ENCODE results near the gene DLG2.

The DLG2 gene

GRCh38 chr11:83681906-83682610, 1945.1 kb downstream of the DLG2 start:
- no peak for DNase-seq

- DNase-seq = peak; percentile 60
These were observed 1945.9 kb downstream of the DLG2 start for GRCh38 chr11:83681031-83681781.

- peak; percentile 35 for DNase-seq
These were observed 1946.8 kb downstream of the DLG2 start for GRCh38 chr11:83680321-83680720.

DNA sequence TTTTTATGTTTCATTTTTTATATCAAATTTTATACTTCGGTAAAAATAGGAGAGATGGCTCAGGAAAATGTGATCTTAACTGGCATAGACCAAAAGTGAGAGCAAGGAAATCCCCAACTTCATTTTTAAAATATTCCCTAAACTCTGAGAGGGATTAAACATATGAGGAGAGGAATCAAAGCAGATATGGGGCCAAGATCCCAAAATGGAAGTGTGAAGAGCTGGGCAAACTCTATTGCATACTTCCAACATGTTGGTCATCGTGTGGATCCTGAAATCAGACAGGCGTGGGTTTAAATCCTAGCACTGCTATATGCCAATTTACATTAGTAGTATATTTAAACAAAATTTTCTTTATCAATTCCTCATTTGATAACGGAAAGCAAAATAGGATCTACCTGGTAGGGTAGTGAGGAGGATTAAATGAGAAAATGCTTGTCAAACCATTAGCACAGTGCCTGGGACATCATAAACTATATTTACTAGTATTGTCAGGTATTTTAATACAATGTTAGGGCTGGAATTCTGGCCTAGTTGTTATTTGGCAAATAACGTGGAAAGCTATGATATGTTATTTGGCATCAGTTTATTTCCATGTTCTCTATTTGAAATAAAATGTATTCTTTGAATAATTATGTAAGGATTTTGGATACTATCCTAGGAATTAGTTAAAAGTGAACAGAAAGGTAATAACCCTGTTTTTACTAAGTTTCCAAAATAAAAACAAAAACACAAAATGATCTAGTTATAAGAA, 1948.1 kb downstream of the DLG2 start:
- no peak for DNase-seq

- no peak for DNase-seq
These were observed 1949.4 kb downstream of the DLG2 start for GRCh38 chr11:83677730-83678129.

- DNase-seq = no peak
These were observed 1951.0 kb downstream of the DLG2 start for GRCh38 chr11:83676056-83676601.

DNA sequence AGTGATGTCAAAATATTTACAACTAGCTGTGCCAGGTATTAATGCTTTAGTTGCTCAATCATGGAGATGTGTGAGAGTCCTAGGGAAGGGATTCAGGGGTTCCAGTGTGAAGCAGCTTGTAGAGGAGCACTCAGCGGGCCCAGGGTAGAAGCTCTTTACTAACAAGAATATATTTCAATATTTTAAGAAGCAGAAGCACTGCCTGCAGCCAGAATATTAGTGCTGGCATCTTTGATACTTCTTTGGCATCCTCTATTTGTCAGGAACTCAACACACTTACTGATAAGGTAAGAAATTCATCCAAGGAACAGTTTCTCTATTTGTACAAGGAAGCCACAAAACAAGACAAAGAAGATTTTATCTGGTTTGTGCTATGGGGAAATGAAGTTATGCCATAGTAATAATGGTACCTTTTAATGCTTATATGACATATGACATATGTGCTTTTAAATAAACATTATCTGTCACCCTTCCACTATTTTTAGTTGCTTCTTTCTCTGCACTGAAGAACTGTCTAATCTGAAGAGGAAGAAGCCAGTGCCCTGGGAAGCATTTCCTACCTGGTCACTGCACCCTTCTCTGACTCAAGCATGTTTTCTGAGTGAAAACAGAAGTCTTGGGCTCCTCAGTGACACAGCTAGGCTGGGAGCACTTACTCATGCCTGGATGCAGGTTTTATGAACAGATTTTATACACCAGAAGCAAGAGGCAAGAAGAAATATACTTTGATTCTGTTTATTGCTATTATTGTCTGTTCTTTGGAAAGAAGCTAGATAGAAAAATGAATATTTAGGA, 1952.8 kb downstream of the DLG2 start:
- DNase-seq = no peak

DNA sequence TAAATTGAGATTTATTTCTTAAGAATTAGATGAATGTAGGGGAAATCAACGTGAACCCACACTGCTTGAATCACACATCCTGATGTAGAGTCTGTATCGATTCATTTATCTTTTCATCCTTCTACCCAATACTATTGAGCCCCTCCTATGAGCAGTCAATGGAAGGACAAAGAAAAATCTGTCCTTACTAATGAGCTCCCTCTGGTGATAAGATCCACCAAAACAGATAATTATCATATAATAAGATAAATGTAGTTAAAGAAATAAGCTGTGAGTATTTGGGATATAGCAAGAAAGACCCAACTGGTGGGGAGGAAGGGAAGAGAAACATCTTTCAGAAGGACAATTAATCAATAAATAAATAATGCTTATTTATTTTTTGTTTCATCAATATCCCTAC, 1955.9 kb downstream of the DLG2 start:
- DNase-seq = no peak

GRCh38 chr11:83666149-83666548, 1961.0 kb downstream of the DLG2 start:
- no peak for DNase-seq

GRCh38 chr11:83663988-83664387, 1963.2 kb downstream of the DLG2 start:
- DNase-seq = no peak

GRCh38 chr11:83663446-83663845, 1963.7 kb downstream of the DLG2 start:
- no peak for DNase-seq

- DNase-seq = no peak
These were observed 1964.7 kb downstream of the DLG2 start for GRCh38 chr11:83662494-83662893.

- no peak for DNase-seq
These were observed 1965.4 kb downstream of the DLG2 start for GRCh38 chr11:83661491-83662350.

GRCh38 chr11:83659466-83659865, 1967.7 kb downstream of the DLG2 start:
- no peak for DNase-seq

DNA sequence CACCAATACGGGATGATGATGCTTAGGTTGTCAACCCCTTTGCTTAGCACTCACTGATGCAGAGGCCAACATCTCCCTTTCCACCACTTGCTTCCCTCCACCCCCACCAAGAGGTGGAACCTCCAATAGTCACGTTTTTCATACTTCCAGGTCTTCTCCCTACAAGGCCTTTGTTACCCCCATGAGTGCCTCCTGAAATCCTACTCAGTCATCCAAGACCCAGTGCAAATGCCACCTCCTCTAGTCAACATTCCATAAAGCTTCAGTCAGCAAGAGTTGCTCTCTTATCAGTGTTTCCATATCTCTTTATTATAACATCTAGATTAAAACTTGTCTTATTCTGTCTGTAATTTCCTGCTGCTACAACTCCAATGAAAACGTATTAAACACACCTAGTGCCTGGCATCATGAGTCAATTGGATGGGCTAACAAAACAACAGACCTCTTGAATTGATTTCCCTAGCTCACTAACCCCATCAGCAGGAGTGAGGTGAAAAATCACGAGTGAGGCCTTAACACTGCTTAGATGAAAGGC, 1970.3 kb downstream of the DLG2 start:
- DNase-seq = no peak

- DNase-seq = no peak
These were observed 1971.2 kb downstream of the DLG2 start for GRCh38 chr11:83655976-83656375.

GRCh38 chr11:83649528-83649855, 1977.7 kb downstream of the DLG2 start:
- no peak for DNase-seq

GRCh38 chr11:83648610-83649527, 1978.3 kb downstream of the DLG2 start:
- no peak for DNase-seq

DNA sequence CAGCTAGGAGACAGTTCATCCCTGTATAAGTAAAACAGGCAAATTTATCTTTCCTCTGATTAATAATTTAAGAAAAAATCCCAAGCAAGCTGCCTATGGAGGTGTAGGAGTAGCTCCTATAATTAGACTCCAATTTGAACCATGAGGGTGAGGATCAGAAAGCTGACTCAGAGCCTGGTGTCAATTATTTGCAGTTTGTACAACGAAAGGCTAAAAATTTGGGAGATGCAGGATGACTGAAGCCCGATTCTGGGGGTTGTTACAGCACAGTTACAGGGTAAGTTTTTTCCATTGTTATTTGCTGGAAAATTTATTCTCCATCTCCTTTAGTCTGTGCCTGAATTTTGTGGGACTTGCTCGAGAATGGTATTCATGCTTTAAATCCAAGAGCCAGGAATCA, 1981.6 kb downstream of the DLG2 start:
- DNase-seq = no peak

- DNase-seq = no peak
These were observed 1984.0 kb downstream of the DLG2 start for GRCh38 chr11:83643115-83643514.
